Astrocyte (in vitro differentiated cells and primary cell): ENCODE results near the gene TAB3. TPM values are rescaled to one million over a fixed set of nuclear protein-coding genes. Genes with fewer than 3 reads are reported as not detected.

ENCODE experiments used
- DNase-seq: peaks from one replicate; pipeline ENCODE4 v3.0.0-alpha.2; 2010; ENCODE audit warnings: low read depth
- FAIRE-seq: peaks from 2 replicates; lab custom pipeline; 2011; peaks lifted over from hg19 to GRCh38; lab: Jason Lieb, UNC
- H2AFZ ChIP-seq: 2 replicates; pipeline ENCODE4 v1.6.0; 2012; ENCODE audit warnings: low read depth, low read length, inconsistent platforms
- H3K27ac ChIP-seq: 2 replicates; pipeline ENCODE4 v1.5.1; 2011; ENCODE audit warnings: low read depth, low read length, inconsistent platforms
- H3K27me3 ChIP-seq: 2 replicates; pipeline ENCODE4 v1.6.0; 2011; ENCODE audit warnings: low read length, inconsistent platforms; ENCODE audit not compliant: insufficient read depth
- H3K36me3 ChIP-seq: 2 replicates; pipeline ENCODE4 v1.5.1; 2011; ENCODE audit warnings: low read length, inconsistent platforms; ENCODE audit not compliant: insufficient read depth
- H3K4me1 ChIP-seq: 2 replicates; pipeline ENCODE4 v1.5.1; 2011; ENCODE audit warnings: low read length, inconsistent platforms; ENCODE audit not compliant: insufficient read depth
- H3K4me2 ChIP-seq: 2 replicates; pipeline ENCODE4 v1.6.0; 2012; ENCODE audit warnings: low read length, inconsistent platforms
- H3K4me3 ChIP-seq: 2 replicates; pipeline ENCODE4 v1.5.1; 2011; ENCODE audit warnings: low read depth, mild to moderate bottlenecking, low read length, inconsistent platforms; ENCODE audit not compliant: insufficient read depth
- H3K79me2 ChIP-seq: 2 replicates; pipeline ENCODE4 v1.6.0; 2012; ENCODE audit warnings: mild to moderate bottlenecking, low read length, inconsistent platforms; ENCODE audit not compliant: insufficient read depth
- H3K9ac ChIP-seq: 2 replicates; pipeline ENCODE4 v1.6.0; 2012; ENCODE audit warnings: mild to moderate bottlenecking, low read length, inconsistent platforms
- H3K9me3 ChIP-seq: 2 replicates; pipeline ENCODE4 v1.5.1; 2012; ENCODE audit warnings: low read depth, mild to moderate bottlenecking, low read length, inconsistent platforms; ENCODE audit not compliant: insufficient read depth
- H4K20me1 ChIP-seq: 2 replicates; pipeline ENCODE4 v1.6.0; 2012; ENCODE audit warnings: low read length, inconsistent platforms; ENCODE audit not compliant: insufficient read depth
- H3K27ac Mint-ChIP-seq: one replicate; pipeline ENCODE4 v1.8.0; 2021; ENCODE audit warnings: mild to moderate bottlenecking, mixed read lengths; ENCODE audit not compliant: unreplicated experiment
- H3K27me3 Mint-ChIP-seq: one replicate; pipeline ENCODE4 v1.8.0; 2021; ENCODE audit warnings: low read depth, mixed read lengths; ENCODE audit not compliant: unreplicated experiment
- H3K36me3 Mint-ChIP-seq: one replicate; pipeline ENCODE4 v1.8.0; 2021; ENCODE audit warnings: low read depth, mixed read lengths; ENCODE audit not compliant: unreplicated experiment
- H3K4me1 Mint-ChIP-seq: one replicate; pipeline ENCODE4 v1.8.0; 2021; ENCODE audit warnings: low read depth, mixed read lengths; ENCODE audit not compliant: unreplicated experiment
- H3K4me3 Mint-ChIP-seq: one replicate; pipeline ENCODE4 v1.8.0; 2021; ENCODE audit warnings: mild to moderate bottlenecking, moderate library complexity, mixed read lengths; ENCODE audit not compliant: unreplicated experiment
- H3K9me3 Mint-ChIP-seq: one replicate; pipeline ENCODE4 v1.8.0; 2021; ENCODE audit warnings: mild to moderate bottlenecking, mixed read lengths; ENCODE audit not compliant: unreplicated experiment
- EZH2 ChIP-seq: IDR thresholded peaks from 2 replicates; pipeline ENCODE4 v1.6.1; 2012; ENCODE audit warnings: mild to moderate bottlenecking, low read length, inconsistent platforms; ENCODE audit not compliant: insufficient read depth
- total RNA-seq: library from RNA; stranded (reverse); gene quantifications from 2 replicates; pipeline ENCODE4 v1.2.1, GENCODE V29; 2021
- TF ChIP-seq, protein P1 (sequence below): IDR thresholded peaks from 2 replicates; pipeline ENCODE4 v1.5.1; 2011; ENCODE audit warnings: low read depth, mild to moderate bottlenecking, inconsistent platforms, low read length, moderate library complexity; ENCODE audit not compliant: insufficient read depth

TAB3 gene
- total RNA-seq, 1 donor from 2014 or later, result 19.3 TPM

DNA sequence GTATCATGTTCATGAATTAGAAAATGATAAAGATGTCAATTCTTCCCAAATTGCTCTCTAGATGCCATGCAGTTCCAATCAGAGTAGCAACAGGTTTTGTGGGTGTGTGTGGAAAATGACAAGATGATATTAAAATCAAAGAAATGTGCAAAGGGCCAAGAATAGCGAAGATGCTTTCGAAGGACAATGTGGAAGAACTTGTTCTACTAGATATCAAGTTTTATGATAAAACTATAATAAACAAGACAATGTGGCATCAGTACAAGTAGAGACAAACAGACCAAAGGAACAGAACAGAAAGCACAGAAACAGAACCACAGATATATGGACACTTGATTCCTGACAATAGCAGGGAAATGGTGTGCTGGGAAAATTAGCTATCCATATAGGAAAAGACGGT, 9.0 kb downstream of the TAB3 start:
- DNase-seq (no peak), FAIRE-seq (no peak)
- Histone ChIP-seq H3K4me3 (no peak overlapping the region), H3K36me3 (no peaks in the 10 kb centered on the region), H3K9me3 (no peaks in the 10 kb centered on the region), H4K20me1 (no peaks in the 10 kb centered on the region), H3K79me2 (peaks cover 56% of the 10 kb centered on the region), H3K9ac (no peak overlapping the region), H2AFZ (no peak overlapping the region), H3K27me3 (no peaks in the 10 kb centered on the region), H3K4me2 (no peak overlapping the region), H3K27ac (no peak overlapping the region), H3K4me1 (peaks cover 3% of the 10 kb centered on the region)
- peaks cover 17% of the 10 kb centered on the region for H3K4me1 Mint-ChIP-seq
- H3K4me3 Mint-ChIP-seq, result no peak overlapping the region
- H3K27me3 Mint-ChIP-seq, result no peaks in the 10 kb centered on the region
- no peak overlapping the region for H3K27ac Mint-ChIP-seq
- H3K9me3 Mint-ChIP-seq, result no peaks in the 10 kb centered on the region
- H3K36me3 Mint-ChIP-seq, result no peaks in the 10 kb centered on the region
- TF ChIP-seq EZH2, result no peak
- TF ChIP-seq, protein P1, sequence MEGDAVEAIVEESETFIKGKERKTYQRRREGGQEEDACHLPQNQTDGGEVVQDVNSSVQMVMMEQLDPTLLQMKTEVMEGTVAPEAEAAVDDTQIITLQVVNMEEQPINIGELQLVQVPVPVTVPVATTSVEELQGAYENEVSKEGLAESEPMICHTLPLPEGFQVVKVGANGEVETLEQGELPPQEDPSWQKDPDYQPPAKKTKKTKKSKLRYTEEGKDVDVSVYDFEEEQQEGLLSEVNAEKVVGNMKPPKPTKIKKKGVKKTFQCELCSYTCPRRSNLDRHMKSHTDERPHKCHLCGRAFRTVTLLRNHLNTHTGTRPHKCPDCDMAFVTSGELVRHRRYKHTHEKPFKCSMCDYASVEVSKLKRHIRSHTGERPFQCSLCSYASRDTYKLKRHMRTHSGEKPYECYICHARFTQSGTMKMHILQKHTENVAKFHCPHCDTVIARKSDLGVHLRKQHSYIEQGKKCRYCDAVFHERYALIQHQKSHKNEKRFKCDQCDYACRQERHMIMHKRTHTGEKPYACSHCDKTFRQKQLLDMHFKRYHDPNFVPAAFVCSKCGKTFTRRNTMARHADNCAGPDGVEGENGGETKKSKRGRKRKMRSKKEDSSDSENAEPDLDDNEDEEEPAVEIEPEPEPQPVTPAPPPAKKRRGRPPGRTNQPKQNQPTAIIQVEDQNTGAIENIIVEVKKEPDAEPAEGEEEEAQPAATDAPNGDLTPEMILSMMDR, result no peak

DNA sequence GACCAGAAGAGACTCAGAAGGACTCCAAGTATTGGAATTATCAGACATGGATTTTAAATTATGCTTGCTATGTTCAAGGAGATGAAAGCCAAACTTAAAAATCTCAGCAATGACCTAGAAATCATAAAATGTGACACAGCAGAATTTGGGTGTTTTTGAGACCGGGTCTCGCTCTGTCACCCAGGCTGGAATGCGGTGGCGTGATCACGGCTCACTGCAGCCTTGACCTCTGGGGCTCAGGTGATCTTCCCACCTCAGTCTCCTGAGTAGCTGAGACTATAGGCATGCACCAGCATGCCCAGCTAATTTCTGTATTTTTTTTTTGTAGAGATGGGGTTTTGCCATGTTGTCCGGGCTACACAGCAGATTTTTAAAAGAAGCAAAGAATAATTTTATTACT, 12.7 kb downstream of the TAB3 start:
- Mint-ChIP-seq H3K9me3 (no peaks in the 10 kb centered on the region), H3K27ac (peak overlapping the region; percentile 73), H3K27me3 (no peaks in the 10 kb centered on the region), H3K4me3 (no peak overlapping the region), H3K36me3 (no peaks in the 10 kb centered on the region), H3K4me1 (peaks cover 19% of the 10 kb centered on the region)
- Histone ChIP-seq H3K4me3 (no peak overlapping the region), H3K9me3 (no peaks in the 10 kb centered on the region), H3K27me3 (no peaks in the 10 kb centered on the region), H3K9ac (no peak overlapping the region), H4K20me1 (no peaks in the 10 kb centered on the region), H2AFZ (no peak overlapping the region), H3K4me2 (peak overlapping the region; percentile 52), H3K4me1 (peaks cover 3% of the 10 kb centered on the region), H3K79me2 (peaks cover 48% of the 10 kb centered on the region), H3K27ac (no peak overlapping the region), H3K36me3 (no peaks in the 10 kb centered on the region)
- TF ChIP-seq, protein P1, result no peak
- TF ChIP-seq EZH2, result no peak
- no peak for DNase-seq
- peak; percentile 81 for FAIRE-seq

DNA sequence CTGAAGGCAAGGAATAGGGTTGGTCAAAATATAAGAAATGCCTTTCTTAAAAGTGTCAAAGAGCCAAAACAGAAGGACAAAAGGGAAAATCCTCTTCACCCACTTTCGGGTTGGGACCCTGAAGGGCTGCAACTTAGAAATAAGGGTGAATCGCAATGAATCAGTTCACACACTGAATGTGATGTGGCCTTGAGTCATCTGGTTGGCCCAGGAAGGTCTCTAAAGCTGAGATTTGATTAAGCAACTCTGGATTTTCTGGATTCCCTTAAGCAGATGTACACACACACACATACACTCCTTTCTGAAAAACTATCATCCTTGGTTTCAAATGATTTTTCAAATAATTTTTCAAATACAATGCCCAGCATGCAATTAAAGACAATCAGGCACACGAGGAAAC, 13.1 kb downstream of the TAB3 start:
- no peak for FAIRE-seq
- H3K36me3 Mint-ChIP-seq, result no peaks in the 10 kb centered on the region

More for the DNA sequence above, 13.1 kb downstream of the TAB3 start:
- peaks cover 19% of the 10 kb centered on the region for H3K4me1 Mint-ChIP-seq
- H3K4me1 ChIP-seq, result peaks cover 3% of the 10 kb centered on the region
- peaks cover 46% of the 10 kb centered on the region for H3K79me2 ChIP-seq
- no peak for TF ChIP-seq EZH2
- TF ChIP-seq, protein P1, result no peak
- H3K27me3 Mint-ChIP-seq, result no peaks in the 10 kb centered on the region
- H3K4me3 ChIP-seq, result no peak overlapping the region
- no peak overlapping the region for H2AFZ ChIP-seq
- no peaks in the 10 kb centered on the region for H3K9me3 ChIP-seq
- peak; percentile 64 for DNase-seq
- H3K4me3 Mint-ChIP-seq, result no peak overlapping the region
- peak overlapping the region; percentile 52 for H3K4me2 ChIP-seq
- H3K27ac ChIP-seq, result no peak overlapping the region
- H3K27me3 ChIP-seq, result no peaks in the 10 kb centered on the region
- no peak overlapping the region for H3K27ac Mint-ChIP-seq
- H3K9me3 Mint-ChIP-seq, result no peaks in the 10 kb centered on the region
- no peaks in the 10 kb centered on the region for H3K36me3 ChIP-seq
- H3K9ac ChIP-seq, result no peak overlapping the region
- H4K20me1 ChIP-seq, result no peaks in the 10 kb centered on the region
